GM06990 (cell line): Measurements from ENCODE around the gene VASP.

Experiments
- DNase-seq: peaks from one replicate; pipeline ENCODE4 v3.0.0-alpha.2; 2011; ENCODE audit not compliant: insufficient read length; ENCODE audit errors: extremely low read depth
- H3K27me3 ChIP-seq: replicated peaks from 2 replicates; pipeline ENCODE4 v1.6.0; 2011; ENCODE audit warnings: low read length; ENCODE audit not compliant: control insufficient read depth, insufficient read depth
- H3K36me3 ChIP-seq: 2 replicates; pipeline ENCODE4 v1.5.1; 2011; ENCODE audit warnings: low read length; ENCODE audit not compliant: control insufficient read depth, insufficient read depth
- H3K4me3 ChIP-seq: replicated peaks from 2 replicates; pipeline ENCODE4 v1.5.1; 2011; ENCODE audit warnings: low read depth, mild to moderate bottlenecking, control low read depth, low read length
- CTCF ChIP-seq: IDR thresholded peaks from 2 replicates; pipeline ENCODE4 v1.5.1; 2011; ENCODE audit warnings: low read length, control low read depth, mild to moderate bottlenecking, inconsistent platforms; ENCODE audit not compliant: insufficient read depth, poor library complexity, severe bottlenecking

Gene VASP

GRCh38 chr19:45571457-45572220, 64.4 kb downstream of the VASP start:
- no peak for DNase-seq
- no peaks in the 10 kb centered on the region; the same call in 1 of the 2 replicates for H3K36me3 ChIP-seq
- no peaks in the 10 kb centered on the region for H3K27me3 ChIP-seq
- H3K4me3 ChIP-seq, result no peak overlapping the region
- no peak for TF ChIP-seq CTCF

GRCh38 chr19:45574526-45574925, 67.2 kb downstream of the VASP start:
- DNase-seq, result no peak
- Histone ChIP-seq H3K4me3 (no peak overlapping the region), H3K36me3 (no peaks in the 10 kb centered on the region), H3K27me3 (no peaks in the 10 kb centered on the region)
- no peak for TF ChIP-seq CTCF

GRCh38 chr19:45575216-45575615, 67.9 kb downstream of the VASP start:
- no peaks in the 10 kb centered on the region for H3K27me3 ChIP-seq
- no peak overlapping the region for H3K4me3 ChIP-seq
- no peaks in the 10 kb centered on the region for H3K36me3 ChIP-seq
- DNase-seq, result no peak
- no peak for TF ChIP-seq CTCF
